Measurements from ENCODE around the gene ENTPD8.
"Not testable (repeated sequence)": the region's sequence is repeated elsewhere in the genome, so short reads cannot be mapped to it uniquely, and the experiment has no call there.

The ENTPD8 gene

GRCh38 chr9:137452761-137453642 is 11.8 kb upstream of the ENTPD8 start:
- Histone ChIP-seq H3K79me1 (replicated peaks; ENCODE audit: low read length, poor library complexity, severe bottlenecking) (peaks cover 14% of the 10 kb centered on the region), H3K9me3 (ENCODE audit: control insufficient read depth, low read length) (no peaks in the 10 kb centered on the region), H2BK5ac (ENCODE audit: low read depth, low read length, poor library complexity, severe bottlenecking) (no peak overlapping the region), H3K9ac (ENCODE audit: low read length) (no peak overlapping the region), H3K27me3 (ENCODE audit: control insufficient read depth in 1 of 2, insufficient read depth in 1 of 2, low read length in 2 of 2) (no peaks in the 10 kb centered on the region), H3K4me2 (ENCODE audit: low read length, poor library complexity, severe bottlenecking) (no peak overlapping the region), H2AFZ (ENCODE audit: low read depth, low read length) (no peak overlapping the region), H4K8ac (ENCODE audit: low read length) (no peak overlapping the region), H3K23ac (ENCODE audit: low read length in 2 of 2) (no peak overlapping the region), H3K18ac (ENCODE audit: low read depth in 1 of 2, low read length in 2 of 2) (peak overlapping the region in 1 of 2 experiments; percentile 18), H2BK120ac (ENCODE audit: low read depth, low read length) (no peak overlapping the region), H3K14ac (ENCODE audit: low read length in 2 of 2) (no peak overlapping the region), H2BK15ac (ENCODE audit: low read depth, poor library complexity, severe bottlenecking) (no peak overlapping the region), H3K4ac (ENCODE audit: low read depth in 1 of 2, low read length in 2 of 2) (no peak overlapping the region), H2AK5ac (ENCODE audit: low read length, severe bottlenecking) (no peak overlapping the region), H3K4me1 (ENCODE audit: control insufficient read depth, insufficient read depth, low read depth, low read length) (peaks cover 46% of the 10 kb centered on the region), H3K36me3 (ENCODE audit: control insufficient read depth in 1 of 2, insufficient read depth in 2 of 2, low read depth in 1 of 2, low read length in 2 of 2) (peaks cover 31 to 79% of the 10 kb centered on the region in 2 experiments), H4K91ac (ENCODE audit: low read length) (no peak overlapping the region), H3K27ac (ENCODE audit: low read length, poor library complexity, severe bottlenecking) (no peak overlapping the region), H3K4me3 (ENCODE audit: insufficient read depth in 1 of 2, low read depth in 1 of 2, low read length in 2 of 2) (no peak overlapping the region), H2BK12ac (ENCODE audit: low read length in 2 of 2) (no peak overlapping the region)
- DNase-seq: no peak
- 93% methylated on average over 43 of the region's 43 CpGs for WGBS

GRCh38 chr9:137452006-137452760 is 11.0 kb upstream of the ENTPD8 start:
- no peak overlapping the region for H2BK15ac ChIP-seq (ENCODE audit: low read depth, poor library complexity, severe bottlenecking)
- H2BK12ac ChIP-seq (ENCODE audit: low read length in 2 of 2): no peak overlapping the region
- no peak overlapping the region for H3K18ac ChIP-seq (ENCODE audit: low read depth in 1 of 2, low read length in 2 of 2)
- H2AFZ ChIP-seq (ENCODE audit: low read depth, low read length): no peak overlapping the region
- no peak for DNase-seq
- H3K36me3 ChIP-seq (ENCODE audit: control insufficient read depth in 1 of 2, insufficient read depth in 2 of 2, low read depth in 1 of 2, low read length in 2 of 2): peaks cover 28 to 79% of the 10 kb centered on the region in 2 experiments
- H2BK120ac ChIP-seq (ENCODE audit: low read depth, low read length): no peak overlapping the region
- no peaks in the 10 kb centered on the region for H3K9me3 ChIP-seq (ENCODE audit: control insufficient read depth, low read length)
- no peaks in the 10 kb centered on the region for H3K27me3 ChIP-seq (ENCODE audit: control insufficient read depth in 1 of 2, insufficient read depth in 1 of 2, low read length in 2 of 2)
- H2BK5ac ChIP-seq (ENCODE audit: low read depth, low read length, poor library complexity, severe bottlenecking): no peak overlapping the region
- no peak overlapping the region for H3K23ac ChIP-seq (ENCODE audit: low read length in 2 of 2)
- H3K9ac ChIP-seq (ENCODE audit: low read length): no peak overlapping the region
- peaks cover 40% of the 10 kb centered on the region for H3K4me1 ChIP-seq (ENCODE audit: control insufficient read depth, insufficient read depth, low read depth, low read length)
- H2AK5ac ChIP-seq (ENCODE audit: low read length, severe bottlenecking): no peak overlapping the region
- no peak overlapping the region for H3K4me2 ChIP-seq (ENCODE audit: low read length, poor library complexity, severe bottlenecking)
- no peak overlapping the region for H3K27ac ChIP-seq (ENCODE audit: low read length, poor library complexity, severe bottlenecking)
- peaks cover 11% of the 10 kb centered on the region for H3K79me1 ChIP-seq (replicated peaks; ENCODE audit: low read length, poor library complexity, severe bottlenecking)
- H4K91ac ChIP-seq (ENCODE audit: low read length): no peak overlapping the region
- H3K4me3 ChIP-seq (ENCODE audit: insufficient read depth in 1 of 2, low read depth in 1 of 2, low read length in 2 of 2): no peak overlapping the region
- H3K14ac ChIP-seq (ENCODE audit: low read length in 2 of 2): no peak overlapping the region
- H3K4ac ChIP-seq (ENCODE audit: low read depth in 1 of 2, low read length in 2 of 2): no peak overlapping the region
- H4K8ac ChIP-seq (ENCODE audit: low read length): no peak overlapping the region
- 97% methylated on average over 17 of the region's 17 CpGs for WGBS

DNA sequence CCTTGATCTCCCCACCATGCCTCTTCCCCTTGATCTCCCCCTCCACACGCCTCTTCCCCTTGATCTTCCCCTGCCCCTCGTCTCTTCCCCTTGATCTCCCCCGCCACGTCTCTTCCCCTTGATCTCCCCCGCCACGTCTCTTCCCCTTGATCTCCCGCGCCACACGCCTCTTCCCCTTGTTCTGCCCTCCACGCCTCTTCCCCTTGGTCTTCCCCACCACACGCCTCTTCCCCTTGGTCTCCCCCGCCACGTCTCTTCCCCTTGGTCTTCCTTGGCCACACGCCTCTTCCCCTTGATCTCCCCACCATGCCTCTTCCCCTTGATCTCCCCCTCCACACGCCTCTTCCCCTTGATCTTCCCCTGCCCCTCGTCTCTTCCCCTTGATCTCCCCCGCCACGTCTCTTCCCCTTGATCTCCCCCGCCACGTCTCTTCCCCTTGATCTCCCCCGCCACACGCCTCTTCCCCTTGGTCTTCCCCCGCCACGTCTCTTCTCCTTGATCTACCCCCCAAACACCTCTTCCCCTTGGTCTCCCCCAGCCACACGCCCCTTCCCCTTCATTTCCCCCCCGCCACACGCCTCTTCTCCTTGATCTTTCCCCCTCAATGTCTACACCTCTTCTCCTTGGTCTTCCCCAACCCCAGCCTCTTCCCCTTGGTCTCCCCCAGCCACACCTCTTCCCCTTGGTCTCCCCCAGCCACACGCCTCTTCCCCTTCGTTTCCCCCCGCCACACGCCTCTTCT is 10.3 kb upstream of the ENTPD8 start:
- Histone ChIP-seq H3K4me1 (ENCODE audit: control insufficient read depth, insufficient read depth, low read depth, low read length) (peaks cover 35% of the 10 kb centered on the region), H3K79me1 (replicated peaks; ENCODE audit: low read length, poor library complexity, severe bottlenecking) (peaks cover 11% of the 10 kb centered on the region), H3K36me3 (ENCODE audit: control insufficient read depth in 1 of 2, insufficient read depth in 2 of 2, low read depth in 1 of 2, low read length in 2 of 2) (peaks cover 21 to 78% of the 10 kb centered on the region in 2 experiments)
- not testable (repeated sequence) for H3K18ac ChIP-seq (ENCODE audit: low read depth in 1 of 2, low read length in 2 of 2); H2BK120ac ChIP-seq (ENCODE audit: low read depth, low read length); H2BK12ac ChIP-seq (ENCODE audit: low read length in 2 of 2); H4K8ac ChIP-seq (ENCODE audit: low read length); H3K4me3 ChIP-seq (ENCODE audit: insufficient read depth in 1 of 2, low read depth in 1 of 2, low read length in 2 of 2); H3K4ac ChIP-seq (ENCODE audit: low read depth in 1 of 2, low read length in 2 of 2); H4K91ac ChIP-seq (ENCODE audit: low read length); H3K14ac ChIP-seq (ENCODE audit: low read length in 2 of 2); H3K27ac ChIP-seq (ENCODE audit: low read length, poor library complexity, severe bottlenecking); H3K27me3 ChIP-seq (ENCODE audit: control insufficient read depth in 1 of 2, insufficient read depth in 1 of 2, low read length in 2 of 2); H3K4me2 ChIP-seq (ENCODE audit: low read length, poor library complexity, severe bottlenecking); DNase-seq; H2BK15ac ChIP-seq (ENCODE audit: low read depth, poor library complexity, severe bottlenecking); H3K9ac ChIP-seq (ENCODE audit: low read length); H2AFZ ChIP-seq (ENCODE audit: low read depth, low read length); H2BK5ac ChIP-seq (ENCODE audit: low read depth, low read length, poor library complexity, severe bottlenecking); H2AK5ac ChIP-seq (ENCODE audit: low read length, severe bottlenecking); H3K9me3 ChIP-seq (ENCODE audit: control insufficient read depth, low read length); H3K23ac ChIP-seq (ENCODE audit: low read length in 2 of 2)
- WGBS: 95% methylated on average over 16 of the region's 31 CpGs

Data from mesenchymal stem cell (in vitro differentiated cells and primary cell).